H1 (cell line): ENCODE results near the gene KANSL1L. TPM values are rescaled to one million over a fixed set of nuclear protein-coding genes. Genes with fewer than 3 reads are reported as not detected.

Experiments
- CTCF ChIA-PET: fragments of 300-600 bp; sonication (Branson Sonifier 250); formaldehyde crosslinking; loops from one replicate; lab custom pipeline; 2021; ENCODE audit not compliant: partially characterized antibody; lab: Charles Lee
- POLR2A ChIA-PET: fragments of 300-600 bp; sonication (Branson Sonifier 250); formaldehyde crosslinking; loops from one replicate; lab custom pipeline; 2021; ENCODE audit warnings: inconsistent platforms; ENCODE audit not compliant: partially characterized antibody; lab: Charles Lee
- DNase-seq, 2 experiments: peaks; one replicate each; pipeline versions ENCODE4 v3.0.0 to v3.0.0-alpha.2; 2010 to 2022; ENCODE audit warnings: low spot score in 2 of 2, low read depth in 1 of 2, mixed read lengths in 1 of 2
- FAIRE-seq: peaks from 2 replicates; lab custom pipeline; 2011; peaks lifted over from hg19 to GRCh38; lab: Jason Lieb, UNC
- H2AFZ ChIP-seq: 2 replicates; pipeline ENCODE4 v1.8.1; 2012; ENCODE audit warnings: low read length, inconsistent platforms
- H2AK5ac ChIP-seq: 2 replicates; pipeline ENCODE4 v1.6.1; 2013; ENCODE audit warnings: low read depth, low read length
- H2BK120ac ChIP-seq: replicated peaks from 2 replicates; pipeline ENCODE3; 2013; ENCODE audit warnings: low read depth, low read length, inconsistent platforms
- H2BK12ac ChIP-seq: 2 replicates; pipeline ENCODE4 v1.6.1; 2013; ENCODE audit warnings: low read depth, low read length
- H2BK15ac ChIP-seq: 2 replicates; pipeline ENCODE4 v1.6.1; 2013; ENCODE audit warnings: low read length
- H2BK20ac ChIP-seq: 2 replicates; pipeline ENCODE4 v1.6.1; 2013; ENCODE audit warnings: low read length
- H2BK5ac ChIP-seq: 2 replicates; pipeline ENCODE4 v1.6.1; 2013; ENCODE audit warnings: low read depth, low read length
- H3K14ac ChIP-seq: 2 replicates; pipeline ENCODE4 v1.6.1; 2013; ENCODE audit warnings: inconsistent platforms; ENCODE audit not compliant: insufficient read length
- H3K18ac ChIP-seq: 2 replicates; pipeline ENCODE4 v1.6.1; 2013; ENCODE audit warnings: low read length; ENCODE audit errors: extremely low read depth
- H3K23ac ChIP-seq: 2 replicates; pipeline ENCODE4 v1.6.1; 2013; ENCODE audit warnings: inconsistent platforms; ENCODE audit not compliant: insufficient read length
- H3K23me2 ChIP-seq: 2 replicates; pipeline ENCODE4 v1.6.1; 2013; ENCODE audit warnings: low read depth, low read length
- H3K27ac ChIP-seq: 2 replicates; pipeline ENCODE4 v1.6.1; 2011; ENCODE audit warnings: low read depth, low read length, inconsistent platforms
- H3K27me3 ChIP-seq, 4 experiments: replicated peaks in 1 of 4; 1 replicate in 1 of 4; 2 replicates in 3 of 4; pipeline versions ENCODE4 v1.6.1 to v1.8.1; 2011 to 2013; ENCODE audit warnings: low read length in 3 of 4, mild to moderate bottlenecking in 3 of 4, inconsistent platforms in 2 of 4, mixed read lengths in 2 of 4, moderate library complexity in 1 of 4; ENCODE audit not compliant: control insufficient read depth in 3 of 4, insufficient read depth in 3 of 4; ENCODE audit errors: extremely low read depth in 1 of 4
- H3K36me3 ChIP-seq, 4 experiments: 2 replicates each; pipeline versions ENCODE4 v1.6.1 to v1.8.1; 2011 to 2013; ENCODE audit warnings: mild to moderate bottlenecking in 4 of 4, low read length in 3 of 4, moderate library complexity in 2 of 4, control low read depth in 1 of 4, inconsistent platforms in 1 of 4; ENCODE audit not compliant: insufficient read depth in 4 of 4, control insufficient read depth in 2 of 4
- H3K4ac ChIP-seq: replicated peaks from 2 replicates; pipeline ENCODE3; 2013; ENCODE audit warnings: low read length, low read depth, mixed read lengths, inconsistent platforms; ENCODE audit not compliant: insufficient read length
- H3K4me1 ChIP-seq, 4 experiments: replicated peaks in 1 of 4; 1 replicate in 1 of 4; 2 replicates in 3 of 4; pipeline versions ENCODE4 v1.6.1 to v1.8.1; 2011 to 2013; ENCODE audit warnings: low read length in 3 of 4, inconsistent platforms in 2 of 4, mixed read lengths in 1 of 4; ENCODE audit not compliant: insufficient read depth in 4 of 4, control insufficient read depth in 3 of 4
- H3K4me2 ChIP-seq, 2 experiments: 2 replicates each; pipeline versions ENCODE4 v1.6.1 to v1.8.1; 2011 to 2013; ENCODE audit warnings: low read depth in 2 of 2, low read length in 2 of 2, control low read depth in 1 of 2, inconsistent platforms in 1 of 2, mild to moderate bottlenecking in 1 of 2; ENCODE audit not compliant: insufficient read depth in 1 of 2
- H3K4me3 ChIP-seq, 4 experiments: fragments of 200-600, 300-600 bp in 1 of 4; sonication (generic), shearing (Covaris generic), sonication (Bioruptor Twin) in 1 of 4; 2 replicates each; pipeline versions ENCODE4 v1.5.1 to v1.8.1; 2011 to 2016; ENCODE audit warnings: low read length in 4 of 4, low read depth in 3 of 4, control low read depth in 2 of 4, inconsistent platforms in 2 of 4, mild to moderate bottlenecking in 2 of 4, mixed read lengths in 1 of 4, moderate library complexity in 1 of 4; ENCODE audit not compliant: insufficient read depth in 2 of 4; ENCODE audit errors: extremely low read depth in 1 of 4
- H3K56ac ChIP-seq: replicated peaks from 2 replicates; pipeline ENCODE3; 2013; ENCODE audit warnings: low read depth, mild to moderate bottlenecking, mixed read lengths, low read length, inconsistent platforms; ENCODE audit not compliant: insufficient read length
- H3K79me1 ChIP-seq: 2 replicates; pipeline ENCODE4 v1.6.1; 2013; ENCODE audit warnings: low read depth, low read length, control low read depth
- H3K79me2 ChIP-seq, 2 experiments: 2 replicates each; pipeline versions ENCODE4 v1.6.1 to v1.8.1; 2012 to 2013; ENCODE audit warnings: low read length in 2 of 2, mild to moderate bottlenecking in 2 of 2, inconsistent platforms in 1 of 2; ENCODE audit not compliant: insufficient read depth in 2 of 2, control insufficient read depth in 1 of 2
- H3K9ac ChIP-seq, 4 experiments: replicated peaks in 1 of 4; 1 replicate in 1 of 4; 2 replicates in 3 of 4; pipeline versions ENCODE4 v1.6.1 to v1.8.1; 2011 to 2013; ENCODE audit warnings: low read depth in 3 of 4, low read length in 3 of 4, control low read depth in 2 of 4, mild to moderate bottlenecking in 2 of 4, moderate library complexity in 2 of 4, inconsistent platforms in 1 of 4; ENCODE audit errors: extremely low read depth in 1 of 4
- H3K9me3 ChIP-seq, 2 experiments: 2 replicates each; pipeline versions ENCODE4 v1.6.1 to v1.8.1; 2012 to 2013; ENCODE audit warnings: mild to moderate bottlenecking in 2 of 2, moderate library complexity in 2 of 2, control low read depth in 1 of 2, inconsistent platforms in 1 of 2, low read depth in 1 of 2, low read length in 1 of 2, mixed read lengths in 1 of 2; ENCODE audit not compliant: insufficient read depth in 2 of 2
- H4K20me1 ChIP-seq, 2 experiments: replicated peaks in 1 of 2; 2 replicates each; pipeline versions ENCODE3 to v1.8.1; 2011 to 2013; ENCODE audit warnings: inconsistent platforms in 2 of 2, low read length in 2 of 2, mild to moderate bottlenecking in 1 of 2; ENCODE audit not compliant: insufficient read depth in 2 of 2, control insufficient read depth in 1 of 2
- H4K5ac ChIP-seq: 2 replicates; pipeline ENCODE4 v1.6.1; 2013; ENCODE audit warnings: low read length, low read depth, mixed read lengths, inconsistent platforms; ENCODE audit not compliant: insufficient read length
- H4K8ac ChIP-seq: 2 replicates; pipeline ENCODE4 v1.8.0; 2013; ENCODE audit warnings: mild to moderate bottlenecking, moderate library complexity, low read length, inconsistent platforms; ENCODE audit not compliant: insufficient read depth; ENCODE audit errors: extremely low read depth
- H4K91ac ChIP-seq: replicated peaks from 2 replicates; pipeline ENCODE3; 2013; ENCODE audit warnings: low read length, mixed read lengths, inconsistent platforms; ENCODE audit not compliant: insufficient read length
- MAFK ChIP-seq: IDR thresholded peaks from 2 replicates; pipeline ENCODE4 v1.6.1; 2012; ENCODE audit warnings: low read depth, mild to moderate bottlenecking, improper control_type of control experiment, low read length
- POLR2AphosphoS5 ChIP-seq: IDR thresholded peaks from 2 replicates; pipeline ENCODE4 v1.6.1; 2011; ENCODE audit warnings: low read depth, low read length
- WGBS, 2 experiments: shearing (Covaris generic) in 1 of 2; methylation state at CpG; one replicate each; pipeline versions ENCODE4 v1.1.6 to v1.1.7; 2013 to 2015; ENCODE audit warnings: low lambda C conversion rate in 2 of 2, mixed read lengths in 2 of 2, inconsistent platforms in 1 of 2, low coverage in 1 of 2, missing lambda C conversion rate in 1 of 2; ENCODE audit not compliant: insufficient replicate concordance in 2 of 2, insufficient coverage in 1 of 2, insufficient read length in 1 of 2; ENCODE audit errors: extremely low coverage in 1 of 2, missing lambda C conversion rate in 1 of 2; 5-methylcytosine and 5-hydroxymethylcytosine counted together
- polyA plus RNA-seq, 7 experiments: library from polyadenylated mRNA; depleted of rRNA in 3 of 7; stranded (reverse) in 5 of 7; unstranded in 2 of 7; fragments of >200 nt in 5 of 7; fragments of 200-250 nt in 2 of 7; gene quantifications; 1 replicate in 5 of 7; 2 replicates in 1 of 7; 4 replicates in 1 of 7; pipeline versions ENCODE4 v1.2.1 to v1.2.3, GENCODE V29; 2011 to 2013; ENCODE audit warnings: missing spikeins in 2 of 7, mixed read lengths in 2 of 7
- total RNA-seq: library from RNA; stranded (reverse); fragmentation: NEBNext Ultra II Directional; extraction: Animal tissue kit (Norgen Biotek cat#: 25700); gene quantifications from 2 replicates; pipeline ENCODE4 v1.2.1, GENCODE V29; 2021

KANSL1L gene
- total and polyA plus RNA-seq, 2 of the 8 experiments (the other 6 are each of a cell fraction or from before 2014, with no cell fraction given), result 5.4 to 17.2 TPM

DNA sequence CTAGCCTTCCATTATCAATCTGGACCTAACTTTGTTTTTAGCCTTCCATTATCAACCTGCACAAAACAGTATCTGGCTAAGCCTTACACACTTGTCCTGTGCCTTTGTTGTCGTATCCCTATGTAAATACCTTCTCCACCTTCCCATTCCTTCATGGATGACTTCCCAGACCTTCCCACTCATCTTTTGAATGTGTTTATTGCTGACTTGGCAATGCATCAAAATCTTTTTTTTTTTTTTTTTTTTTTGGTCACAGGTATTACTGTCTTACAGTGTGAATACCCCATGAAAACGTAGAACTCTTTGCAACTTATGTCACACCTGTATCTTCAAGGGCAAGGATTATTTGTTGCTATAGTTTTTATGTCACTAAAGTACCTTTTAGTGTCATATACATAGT lies 143.0 kb downstream of the KANSL1L start:
- Histone ChIP-seq H3K14ac (no peak overlapping the region), H2AFZ (no peak overlapping the region), H3K4me2 (no peak overlapping the region), H3K79me1 (no peaks in the 10 kb centered on the region), H3K27me3 (no peaks in the 10 kb centered on the region), H3K9ac (no peak overlapping the region), H2AK5ac (no peak overlapping the region), H3K79me2 (no peaks in the 10 kb centered on the region), H4K8ac (no peak overlapping the region), H2BK5ac (no peak overlapping the region), H3K4me3 (no peak overlapping the region), H3K18ac (no peak overlapping the region), H3K56ac (no peak overlapping the region), H4K91ac (no peak overlapping the region), H4K20me1 (no peaks in the 10 kb centered on the region), H2BK12ac (no peak overlapping the region), H3K27ac (no peak overlapping the region), H3K9me3 (no peaks in the 10 kb centered on the region), H3K36me3 (peaks cover 0 to 31% (median 8%) of the 10 kb centered on the region in 4 experiments; a peak in 5 of 8 replicates), H3K4me1 (no peaks in the 10 kb centered on the region), H3K23ac (no peak overlapping the region), H2BK20ac (no peak overlapping the region), H3K23me2 (no peaks in the 10 kb centered on the region), H3K4ac (no peak overlapping the region), H4K5ac (no peak overlapping the region), H2BK15ac (no peak overlapping the region), H2BK120ac (no peak overlapping the region)
- CTCF ChIA-PET, result interaction anchor here (1.5 kb wide), 1 partner anchor 170 kb away, joined by 4 read pairs; no protein-coding TSS in a partner anchor
- POLR2A ChIA-PET, result interaction anchor here (1.3 kb wide), 1 partner anchor 49 kb away, joined by 3 read pairs; no protein-coding TSS in a partner anchor
- TF ChIP-seq POLR2AphosphoS5, result no peak
- 0 out of 2 replicates have a peak, but pooled peaks have one; percentile 36 for TF ChIP-seq MAFK
- 89% methylated on average over 2 of the region's 2 CpGs; no CpG with 5 or more reads in 1 of the 2 experiments for WGBS, 2 experiments
- DNase-seq (no peak), FAIRE-seq (no peak)
